Stimulated activated CD8-positive, alpha-beta memory T cell treated with anti-CD3 and anti-CD28 coated beads, Interleukin-4, amount 100 ng/mL, for 4 hours (primary cell): Measurements from ENCODE around the gene TAS2R16.
"Not testable (repeated sequence)": the region's sequence is repeated elsewhere in the genome, so short reads cannot be mapped to it uniquely, and the experiment has no call there.

Source experiments
- DNase-seq, 2 donors: peaks; one replicate each; pipeline ENCODE4 v3.0.0-alpha.2; 2020; ENCODE audit warnings: low read depth in 2 of 2, low spot score in 1 of 2

Gene TAS2R16

DNA sequence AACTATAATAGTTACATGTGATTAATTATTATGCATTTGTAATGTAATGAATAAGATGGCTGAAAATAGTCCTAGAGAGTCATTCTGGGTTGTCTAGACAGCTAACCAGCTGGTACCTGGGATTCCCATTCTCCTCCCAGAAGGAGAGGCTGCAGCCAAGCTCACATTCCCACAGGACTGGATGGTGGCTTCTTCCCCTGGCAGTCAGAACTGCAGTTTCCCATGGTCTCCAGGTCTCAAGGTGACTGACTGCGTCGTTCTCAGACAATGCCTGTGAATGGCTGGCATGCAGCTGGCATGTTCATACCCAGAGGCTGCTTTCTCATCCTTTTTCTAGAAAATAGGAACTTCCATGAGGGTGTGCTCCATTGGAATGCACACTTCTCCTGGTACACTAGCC lies 21.3 kb downstream of the TAS2R16 start:
- no peak for DNase-seq

DNA sequence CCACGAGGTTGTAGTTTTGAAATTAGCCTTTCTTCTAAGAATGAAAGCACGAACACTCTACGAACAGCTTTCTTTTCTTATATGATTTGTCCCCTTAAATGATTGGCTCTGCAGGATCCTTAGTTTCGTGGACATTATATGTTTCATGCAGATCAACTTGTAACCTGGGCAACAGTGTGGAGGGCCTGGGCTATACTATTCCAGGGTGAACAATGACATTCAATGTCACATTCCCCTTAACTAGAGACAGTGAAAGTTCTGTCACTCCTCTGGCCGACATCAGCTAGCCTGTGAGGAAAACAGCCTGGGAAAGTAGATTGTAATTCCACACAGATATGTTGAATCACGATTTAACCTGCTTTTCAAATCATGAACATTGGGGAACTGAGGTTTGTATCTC lies 23.4 kb downstream of the TAS2R16 start:
- DNase-seq, result no peak

DNA sequence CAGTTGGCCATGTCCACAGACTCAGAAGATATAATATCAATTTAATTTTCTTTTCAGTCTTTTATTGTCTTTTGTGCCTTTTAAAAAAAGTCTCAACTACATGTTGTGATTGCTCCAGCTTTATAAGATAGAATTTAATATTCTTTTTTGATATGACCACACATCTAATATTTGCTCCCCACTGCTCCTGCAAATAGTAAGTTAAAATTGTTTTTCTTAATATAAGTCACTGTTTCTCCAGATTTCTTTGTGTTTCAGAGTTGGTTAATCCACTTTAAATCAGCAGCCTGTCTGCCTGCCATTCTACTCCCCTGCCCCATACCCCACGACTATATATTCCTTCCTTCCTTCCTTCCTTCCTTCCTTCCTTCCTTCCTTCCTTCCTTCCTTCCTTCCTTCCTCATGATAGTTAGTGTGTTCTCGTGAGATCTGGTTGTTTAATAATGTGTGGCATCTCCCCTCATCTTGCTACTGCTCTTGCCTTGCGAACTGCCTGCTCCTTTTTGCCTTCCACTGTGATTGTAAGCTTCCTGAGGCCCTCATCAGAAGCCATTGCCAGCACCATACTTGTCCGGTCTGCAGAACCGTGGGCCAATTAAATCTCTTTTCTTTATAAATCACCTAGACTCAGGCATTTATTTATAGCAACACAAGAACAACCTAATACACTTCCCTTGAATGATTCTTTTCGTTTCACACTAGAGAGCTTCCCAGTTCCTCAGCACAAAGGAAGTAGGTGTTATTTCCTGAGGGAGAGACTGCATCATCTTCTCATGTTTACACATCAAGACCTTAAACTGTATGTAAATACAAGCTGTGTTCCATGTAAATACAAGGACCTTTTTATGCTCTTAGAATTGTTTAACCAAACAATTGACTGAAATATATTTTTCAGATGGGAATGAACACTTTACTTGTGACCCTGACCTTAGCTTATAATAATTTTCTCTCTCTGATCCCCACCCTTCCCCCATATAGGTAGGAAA lies 24.5 kb downstream of the TAS2R16 start:
- no peak for DNase-seq

DNA sequence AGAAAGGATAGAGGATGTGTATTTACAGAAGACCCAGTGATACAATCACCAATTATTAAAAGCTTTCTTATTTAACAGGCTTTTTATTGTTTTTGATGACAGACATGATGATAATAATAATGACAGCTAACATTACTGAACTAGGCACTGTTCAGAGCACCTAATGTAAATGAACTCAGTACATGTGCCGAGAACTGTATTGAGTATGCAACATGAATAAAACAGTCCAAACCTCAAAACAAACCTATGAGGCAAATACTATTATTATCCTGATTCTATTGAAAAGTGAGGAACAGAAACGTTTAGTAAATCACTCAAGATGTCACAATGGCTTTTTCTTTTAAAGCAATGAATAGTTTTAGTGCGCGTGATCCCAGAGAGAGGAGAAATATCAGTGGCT lies 27.1 kb downstream of the TAS2R16 start:
- DNase-seq, result no peak

DNA sequence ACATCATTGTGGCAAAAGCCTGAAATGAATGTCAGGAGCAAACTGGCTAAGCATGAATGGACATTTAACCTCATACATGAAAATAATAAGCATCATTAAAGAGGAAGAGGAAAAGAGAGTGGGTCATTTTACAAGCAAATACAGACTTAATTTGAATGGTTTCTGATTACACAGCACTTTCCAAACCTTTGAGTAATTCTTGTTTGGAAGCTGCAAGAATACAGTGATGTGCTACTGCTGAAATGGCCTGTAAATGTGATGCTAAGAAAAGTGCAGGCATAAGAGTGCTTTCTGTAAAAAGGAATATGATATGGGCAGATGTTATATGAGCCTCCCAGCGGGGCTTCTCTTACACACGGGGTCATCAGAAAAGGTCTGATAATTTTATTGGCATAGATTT lies 30.2 kb downstream of the TAS2R16 start:
- DNase-seq, result no peak

DNA sequence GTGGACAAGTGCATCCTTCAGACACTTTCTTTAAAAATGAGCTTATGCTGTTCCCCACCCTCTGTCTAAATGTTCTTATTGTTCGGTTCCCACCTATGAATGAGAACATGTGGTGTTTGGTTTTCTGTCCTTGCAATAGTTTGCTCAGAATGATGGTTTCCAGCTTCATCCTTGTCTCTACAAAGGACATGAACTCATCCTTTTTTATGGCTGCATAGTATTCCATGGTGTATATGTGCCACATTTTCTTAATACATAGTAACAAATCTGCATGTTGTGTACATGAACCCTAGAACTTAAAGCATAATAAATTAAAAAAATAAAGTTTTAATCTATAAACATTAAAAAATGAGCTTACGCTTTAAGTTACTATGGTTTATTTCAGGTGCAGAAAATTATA lies 41.8 kb downstream of the TAS2R16 start:
- not testable (repeated sequence) for DNase-seq

DNA sequence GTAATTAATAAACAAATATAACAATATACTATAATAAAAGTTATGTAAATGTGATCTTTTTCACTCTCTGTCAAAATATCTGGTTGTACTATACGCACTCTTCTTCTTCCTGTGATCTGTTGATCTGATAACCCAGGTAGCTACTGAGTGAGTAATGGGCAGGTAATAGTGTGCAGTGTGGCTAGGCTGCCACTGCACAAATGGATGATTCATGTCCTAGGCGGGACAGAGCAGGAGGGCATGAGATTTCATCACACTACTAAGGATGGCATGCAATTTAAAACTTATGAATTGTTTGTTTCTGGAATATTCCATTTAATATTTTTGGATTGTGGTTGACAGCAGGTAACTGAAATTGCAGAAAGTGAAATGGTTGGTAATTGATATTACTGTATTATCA lies 44.5 kb downstream of the TAS2R16 start:
- no peak for DNase-seq

DNA sequence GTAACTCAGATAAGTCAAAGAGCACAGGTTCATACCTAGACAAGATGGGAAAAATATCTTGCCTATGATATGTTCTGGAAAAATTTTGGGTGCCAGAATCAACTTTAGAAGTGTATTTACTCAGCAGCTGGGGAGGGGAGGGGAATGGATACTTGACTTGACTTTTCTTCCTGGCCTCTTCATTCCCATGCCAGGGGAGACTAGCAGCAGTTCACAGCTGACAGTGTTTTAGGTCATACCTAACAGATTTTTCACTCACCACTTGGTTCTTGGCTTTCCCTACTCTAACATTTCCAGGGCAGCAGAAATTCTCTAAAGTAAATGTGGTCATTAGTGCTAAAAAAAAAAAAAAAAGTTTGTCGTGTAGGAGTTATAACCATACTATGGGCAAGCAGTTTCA lies 46.3 kb downstream of the TAS2R16 start:
- DNase-seq, result no peak
